B cell (primary cell): ENCODE data around the gene PRPF19. TPM values are rescaled to one million over a fixed set of nuclear protein-coding genes. Genes with fewer than 3 reads are reported as not detected.

Experiments used
- ATAC-seq: fragments of 200-7000 bp; cut with Tn5 transposase; one replicate; pipeline ENCODE4 v1.10.0; 2021; ENCODE audit warnings: low read depth, mild to moderate bottlenecking, moderate number of reproducible peaks, moderate library complexity
- CTCF ChIA-PET: fragments of 350-600 bp; sonication (Branson Sonifier 250); formaldehyde crosslinking; loops from one replicate; lab custom pipeline; 2021; ENCODE audit warnings: antibody characterized with exemption, inconsistent platforms; lab: Charles Lee
- POLR2A ChIA-PET: fragments of 350-600 bp; sonication (Branson Sonifier 250); formaldehyde crosslinking; loops from one replicate; lab custom pipeline; 2021; ENCODE audit warnings: antibody characterized with exemption; lab: Charles Lee
- DNase-seq: peaks from one replicate; pipeline ENCODE4 v3.0.0; 2013
- H2AFZ ChIP-seq: 2 replicates; pipeline ENCODE4 v1.6.1; 2012; ENCODE audit warnings: mild to moderate bottlenecking, low read depth, low read length; ENCODE audit not compliant: insufficient read depth, poor library complexity, severe bottlenecking
- H3K27ac ChIP-seq, 2 donors: 1 replicate in 1 of 2; 2 replicates in 1 of 2; pipeline ENCODE4 v1.5.1; 2012 to 2013; ENCODE audit warnings: low read length in 2 of 2, mild to moderate bottlenecking in 2 of 2, moderate library complexity in 1 of 2
- H3K27me3 ChIP-seq, 4 experiments: fragments of 200-600 bp in 1 of 4; sonication (generic) in 1 of 4; replicated peaks in 1 of 4; 1 replicate in 2 of 4; 2 replicates in 2 of 4; pipeline versions ENCODE4 v1.6.1 to v1.7.0; 2013 to 2016; ENCODE audit warnings: low read length in 3 of 4, mild to moderate bottlenecking in 2 of 4, mixed read lengths in 1 of 4, moderate library complexity in 1 of 4; ENCODE audit not compliant: insufficient read depth in 4 of 4, control insufficient read depth in 3 of 4; ENCODE audit errors: control extremely low read depth in 1 of 4
- H3K36me3 ChIP-seq, 2 experiments: replicated peaks in 1 of 2; 1 replicate in 1 of 2; 2 replicates in 1 of 2; pipeline versions ENCODE4 v1.6.1 to v1.7.1; 2013; ENCODE audit warnings: low read length in 1 of 2; ENCODE audit not compliant: insufficient read depth in 2 of 2, control insufficient read depth in 1 of 2; ENCODE audit errors: control extremely low read depth in 1 of 2, extremely low read depth in 1 of 2
- H3K4me1 ChIP-seq, 2 donors: fragments of 200-600 bp in 1 of 2; sonication (generic) in 1 of 2; 1 replicate in 1 of 2; 2 replicates in 1 of 2; pipeline versions ENCODE4 v1.5.1 to v1.6.1; 2013 to 2017; ENCODE audit warnings: low read length in 2 of 2; ENCODE audit not compliant: control insufficient read depth in 2 of 2, insufficient read depth in 2 of 2
- H3K4me2 ChIP-seq: replicated peaks from 2 replicates; pipeline ENCODE3; 2012; ENCODE audit warnings: mild to moderate bottlenecking, low read depth, low read length; ENCODE audit not compliant: poor library complexity, severe bottlenecking
- H3K4me3 ChIP-seq, 5 experiments: fragments of 200-600 bp in 1 of 5; sonication (generic) in 1 of 5; 1 replicate in 3 of 5; 2 replicates in 2 of 5; pipeline versions ENCODE4 v1.5.1 to v1.7.0; 2011 to 2016; ENCODE audit warnings: low read length in 4 of 5, mild to moderate bottlenecking in 4 of 5, low read depth in 2 of 5, control low read depth in 1 of 5, moderate library complexity in 1 of 5; ENCODE audit not compliant: insufficient read depth in 1 of 5; ENCODE audit errors: control extremely low read depth in 1 of 5, extremely low read depth in 1 of 5
- H3K79me2 ChIP-seq: fragments of 200-600 bp; sonication (generic); one replicate; pipeline ENCODE4 v1.6.0; 2016; ENCODE audit warnings: low read length; ENCODE audit not compliant: control insufficient read depth, insufficient read depth
- H3K9ac ChIP-seq: fragments of 200-600 bp; sonication (generic); 2 replicates; pipeline ENCODE4 v1.6.1; 2017; ENCODE audit warnings: mild to moderate bottlenecking, low read length, moderate library complexity
- H3K9me3 ChIP-seq, 3 donors: one replicate each; pipeline versions ENCODE4 v1.6.1 to v1.7.1; 2013; ENCODE audit warnings: low read length in 2 of 3; ENCODE audit not compliant: control insufficient read depth in 2 of 3, insufficient read depth in 1 of 3; ENCODE audit errors: control extremely low read depth in 1 of 3
- H4K20me1 ChIP-seq: 2 replicates; pipeline ENCODE4 v1.6.0; 2012; ENCODE audit warnings: mild to moderate bottlenecking, low read length; ENCODE audit not compliant: insufficient read depth, control insufficient read depth, poor library complexity, severe bottlenecking
- H3K27ac Mint-ChIP-seq: one replicate; pipeline ENCODE4 v1.8.0; 2021; ENCODE audit warnings: mixed read lengths
- H3K27me3 Mint-ChIP-seq: one replicate; pipeline ENCODE4 v1.8.0; 2021; ENCODE audit warnings: mixed read lengths
- H3K4me1 Mint-ChIP-seq: one replicate; pipeline ENCODE4 v1.8.0; 2021; ENCODE audit warnings: mixed read lengths
- H3K4me3 Mint-ChIP-seq: one replicate; pipeline ENCODE4 v1.8.0; 2021; ENCODE audit warnings: mixed read lengths
- H3K9me3 Mint-ChIP-seq: one replicate; pipeline ENCODE4 v1.8.0; 2022; ENCODE audit warnings: mixed read lengths; ENCODE audit not compliant: insufficient read depth
- EZH2 ChIP-seq: IDR thresholded peaks from 2 replicates; pipeline ENCODE4 v1.6.1; 2012; ENCODE audit warnings: borderline replicate concordance, low read depth, mild to moderate bottlenecking, moderate library complexity, low read length; ENCODE audit not compliant: insufficient read depth, poor library complexity, severe bottlenecking
- WGBS: methylation state at CpG from one replicate; pipeline ENCODE4 v1.1.5; 2013; ENCODE audit warnings: missing lambda C conversion rate; ENCODE audit not compliant: insufficient coverage; 5-methylcytosine and 5-hydroxymethylcytosine counted together
- intact Hi-C: fragments of 100-400 bp; cut with micrococcal nuclease; formaldehyde crosslinking; loops from one replicate; pipeline ENCODE4 v1.10.0; 2022
- polyA plus RNA-seq: library from polyadenylated mRNA; depleted of rRNA; stranded (reverse); fragments of >200 nt; gene quantifications from 2 replicates; pipeline ENCODE4 v1.2.3, GENCODE V29; 2012
- total RNA-seq, 2 donors: library from RNA; stranded (reverse); fragments of 120-200 nt in 1 of 2; gene quantifications; 1 replicate in 1 of 2; 2 replicates in 1 of 2; pipeline versions ENCODE4 v1.2.3 to v1.2.4, GENCODE V29; 2013 to 2022
- TF ChIP-seq, protein P1 (sequence below): fragments of 200-600 bp; IDR thresholded peaks from one replicate; pipeline ENCODE4 v1.8.0; 2022; ENCODE audit warnings: antibody characterized with exemption, mild to moderate bottlenecking

The PRPF19 gene
- total and polyA plus RNA-seq, 2 donors (not counting 1 experiment from before 2014, with no cell fraction given) = 41.8 to 89.9 TPM

- H3K4me3 Mint-ChIP-seq = no peak overlapping the region
- Histone ChIP-seq H2AFZ (no peak overlapping the region), H3K36me3 (peaks cover 0 to 9% of the 10 kb centered on the region in 2 experiments), H3K27me3 (no peaks in the 10 kb centered on the region), H4K20me1 (no peaks in the 10 kb centered on the region), H3K4me2 (no peak overlapping the region), H3K4me1 (no peaks in the 10 kb centered on the region), H3K79me2 (no peaks in the 10 kb centered on the region), H3K9ac (no peak overlapping the region), H3K4me3 (no peak overlapping the region), H3K27ac (no peak overlapping the region), H3K9me3 (no peaks in the 10 kb centered on the region)
- ChIA-PET CTCF (interaction anchor here (2.0 kb wide), 1 partner anchor 24 kb away, joined by 5 read pairs; no protein-coding TSS in a partner anchor), POLR2A (no interaction called here)
- H3K9me3 Mint-ChIP-seq = no peaks in the 10 kb centered on the region
- WGBS = 95% methylated on average over 13 of the region's 13 CpGs
- no peak for DNase-seq
- no peak overlapping the region for H3K27ac Mint-ChIP-seq
- no peak for ATAC-seq
- no peaks in the 10 kb centered on the region for H3K27me3 Mint-ChIP-seq
- no peaks in the 10 kb centered on the region for H3K4me1 Mint-ChIP-seq
- TF ChIP-seq EZH2 = no peak
- TF ChIP-seq, protein P1, sequence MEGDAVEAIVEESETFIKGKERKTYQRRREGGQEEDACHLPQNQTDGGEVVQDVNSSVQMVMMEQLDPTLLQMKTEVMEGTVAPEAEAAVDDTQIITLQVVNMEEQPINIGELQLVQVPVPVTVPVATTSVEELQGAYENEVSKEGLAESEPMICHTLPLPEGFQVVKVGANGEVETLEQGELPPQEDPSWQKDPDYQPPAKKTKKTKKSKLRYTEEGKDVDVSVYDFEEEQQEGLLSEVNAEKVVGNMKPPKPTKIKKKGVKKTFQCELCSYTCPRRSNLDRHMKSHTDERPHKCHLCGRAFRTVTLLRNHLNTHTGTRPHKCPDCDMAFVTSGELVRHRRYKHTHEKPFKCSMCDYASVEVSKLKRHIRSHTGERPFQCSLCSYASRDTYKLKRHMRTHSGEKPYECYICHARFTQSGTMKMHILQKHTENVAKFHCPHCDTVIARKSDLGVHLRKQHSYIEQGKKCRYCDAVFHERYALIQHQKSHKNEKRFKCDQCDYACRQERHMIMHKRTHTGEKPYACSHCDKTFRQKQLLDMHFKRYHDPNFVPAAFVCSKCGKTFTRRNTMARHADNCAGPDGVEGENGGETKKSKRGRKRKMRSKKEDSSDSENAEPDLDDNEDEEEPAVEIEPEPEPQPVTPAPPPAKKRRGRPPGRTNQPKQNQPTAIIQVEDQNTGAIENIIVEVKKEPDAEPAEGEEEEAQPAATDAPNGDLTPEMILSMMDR = no peak
- intact Hi-C loops = no loop called here
These were observed 31.7 kb downstream of the PRPF19 start for GRCh38 chr11:60874421-60875365.

DNA sequence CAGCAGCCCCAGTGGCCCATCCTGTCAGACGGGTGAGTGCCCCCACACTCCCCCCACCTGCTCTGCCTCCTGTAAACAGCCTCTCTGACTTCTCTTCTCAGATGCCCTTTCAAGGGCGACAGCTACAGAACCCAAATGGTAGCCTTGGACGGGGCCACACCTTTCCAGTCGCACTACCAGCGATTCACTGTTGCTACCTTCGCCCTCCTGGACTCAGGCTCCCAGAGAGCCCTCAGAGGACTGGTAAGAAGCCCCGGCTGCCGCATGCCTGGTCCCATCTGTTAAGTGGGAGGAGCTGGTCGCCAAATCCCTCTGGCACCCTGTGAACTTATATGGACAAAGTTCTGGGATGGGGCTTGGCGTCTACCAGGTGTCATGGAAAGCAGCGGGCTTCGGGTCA is 32.9 kb downstream of the PRPF19 start:
- WGBS = 95% methylated on average over 9 of the region's 12 CpGs
- H3K27ac Mint-ChIP-seq = no peak overlapping the region
- CTCF ChIA-PET = no interaction called here

More for the DNA sequence above, 32.9 kb downstream of the PRPF19 start:
- DNase-seq (no peak), ATAC-seq (no peak)
- Histone ChIP-seq H3K36me3 (peaks cover 0 to under 1% of the 10 kb centered on the region in 2 experiments), H3K4me1 (no peaks in the 10 kb centered on the region), H3K27ac (no peak overlapping the region), H3K4me2 (no peak overlapping the region), H3K4me3 (no peak overlapping the region), H2AFZ (no peak overlapping the region), H4K20me1 (no peaks in the 10 kb centered on the region), H3K9me3 (no peaks in the 10 kb centered on the region), H3K27me3 (no peaks in the 10 kb centered on the region), H3K79me2 (no peaks in the 10 kb centered on the region), H3K9ac (no peak overlapping the region)
- Mint-ChIP-seq H3K4me1 (no peaks in the 10 kb centered on the region), H3K9me3 (no peaks in the 10 kb centered on the region), H3K27me3 (no peaks in the 10 kb centered on the region), H3K4me3 (no peak overlapping the region)
- intact Hi-C loops = no loop called here
- POLR2A ChIA-PET = no interaction called here
- TF ChIP-seq EZH2 = no peak
- TF ChIP-seq, protein P1 = no peak
